ENCODE data around the gene AMDHD1. TPM values are rescaled to one million over a fixed set of nuclear protein-coding genes. Genes with fewer than 3 reads are reported as not detected.

Gene AMDHD1
- total and polyA plus RNA-seq, 10 of the 15 experiments (the other 5 are each of a cell fraction or from before 2014, with no cell fraction given) = 0.04 to 0.28 (median 0.13) TPM; not detected in 4

DNA sequence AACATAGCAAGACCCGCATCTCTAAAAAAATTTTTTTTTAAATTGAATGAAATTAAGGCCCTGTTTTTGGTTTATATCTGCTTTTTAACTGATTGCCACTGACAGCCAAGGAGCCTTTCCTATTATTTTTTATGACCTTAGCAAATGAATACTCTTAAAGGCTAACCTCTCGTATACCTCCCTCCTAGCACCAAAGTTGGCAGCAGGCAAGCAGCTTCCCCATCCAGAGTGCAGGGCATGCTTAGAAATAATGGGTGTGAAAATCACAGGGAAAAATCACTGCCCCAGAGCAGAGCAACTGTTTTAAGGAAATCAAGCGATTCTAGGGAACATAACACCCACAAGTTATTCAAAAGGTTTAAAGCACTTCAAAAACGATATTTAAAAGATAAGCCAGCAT lies 32.4 kb downstream of the AMDHD1 start:
- no peaks in the 10 kb centered on the region for H3K4me1 ChIP-seq (ENCODE audit: control insufficient read depth, insufficient read depth, low read length)
- H3K36me3 ChIP-seq (ENCODE audit: control insufficient read depth in 2 of 2, insufficient read depth in 2 of 2, low read length in 1 of 2) = no peaks in the 10 kb centered on the region
- RAD21 ChIA-PET (ENCODE audit: unreplicated experiment) = no interaction called here
- H3K79me2 ChIP-seq (ENCODE audit: control insufficient read depth, insufficient read depth, low read length) = no peaks in the 10 kb centered on the region
- SMC1A ChIA-PET (ENCODE audit: uncharacterized antibody, unreplicated experiment) = no interaction called here
- no peak for FAIRE-seq
- no TSS peak for BruUV-seq (replicated peaks)
- H2AFZ ChIP-seq (ENCODE audit: control insufficient read depth, low read depth, low read length) = no peak overlapping the region
- H3K27ac ChIP-seq (ENCODE audit: control insufficient read depth, insufficient read depth) = no peak overlapping the region
- no peaks in the 10 kb centered on the region for H4K20me1 ChIP-seq (ENCODE audit: control insufficient read depth, insufficient read depth)
- no peak overlapping the region for H3K4me2 ChIP-seq (ENCODE audit: control insufficient read depth, insufficient read depth)
- intact Hi-C loops (cut with micrococcal nuclease; ENCODE audit: unreplicated experiment) (no loop called here), in situ Hi-C loops (cut with MboI) (no loop called here)
- no peak overlapping the region for H3K4me3 ChIP-seq
- TF ChIP-seq IKZF1 (conservative IDR thresholded peaks at IDR 0.05) (no peak), EP300 (IDR thresholded peaks at IDR 0.05; ENCODE audit: borderline replicate concordance in 1 of 2, control insufficient read depth in 1 of 2, low read depth in 2 of 2, low read length in 2 of 2) (no peak), RFX5 (IDR thresholded peaks at IDR 0.05; ENCODE audit: low read depth, low read length) (no peak), PAX5 (IDR thresholded peaks at IDR 0.05; ENCODE audit: borderline replicate concordance, low read depth, low read length) (no peak), POLR2AphosphoS5 (IDR thresholded peaks at IDR 0.05; ENCODE audit: low read length) (no peak), WRNIP1 (IDR thresholded peaks at IDR 0.05; ENCODE audit: borderline replicate concordance, low read depth, low read length) (no peak), EGR1 (IDR thresholded peaks at IDR 0.05; ENCODE audit: borderline replicate concordance in 1 of 2, low read depth in 2 of 2, low read length in 2 of 2) (no peak)
- TF ChIP-seq, protein P1, sequence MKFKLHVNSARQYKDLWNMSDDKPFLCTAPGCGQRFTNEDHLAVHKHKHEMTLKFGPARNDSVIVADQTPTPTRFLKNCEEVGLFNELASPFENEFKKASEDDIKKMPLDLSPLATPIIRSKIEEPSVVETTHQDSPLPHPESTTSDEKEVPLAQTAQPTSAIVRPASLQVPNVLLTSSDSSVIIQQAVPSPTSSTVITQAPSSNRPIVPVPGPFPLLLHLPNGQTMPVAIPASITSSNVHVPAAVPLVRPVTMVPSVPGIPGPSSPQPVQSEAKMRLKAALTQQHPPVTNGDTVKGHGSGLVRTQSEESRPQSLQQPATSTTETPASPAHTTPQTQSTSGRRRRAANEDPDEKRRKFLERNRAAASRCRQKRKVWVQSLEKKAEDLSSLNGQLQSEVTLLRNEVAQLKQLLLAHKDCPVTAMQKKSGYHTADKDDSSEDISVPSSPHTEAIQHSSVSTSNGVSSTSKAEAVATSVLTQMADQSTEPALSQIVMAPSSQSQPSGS (IDR thresholded peaks at IDR 0.05; ENCODE audit: low read length) = no peak
- TF ChIP-seq, protein P2, sequence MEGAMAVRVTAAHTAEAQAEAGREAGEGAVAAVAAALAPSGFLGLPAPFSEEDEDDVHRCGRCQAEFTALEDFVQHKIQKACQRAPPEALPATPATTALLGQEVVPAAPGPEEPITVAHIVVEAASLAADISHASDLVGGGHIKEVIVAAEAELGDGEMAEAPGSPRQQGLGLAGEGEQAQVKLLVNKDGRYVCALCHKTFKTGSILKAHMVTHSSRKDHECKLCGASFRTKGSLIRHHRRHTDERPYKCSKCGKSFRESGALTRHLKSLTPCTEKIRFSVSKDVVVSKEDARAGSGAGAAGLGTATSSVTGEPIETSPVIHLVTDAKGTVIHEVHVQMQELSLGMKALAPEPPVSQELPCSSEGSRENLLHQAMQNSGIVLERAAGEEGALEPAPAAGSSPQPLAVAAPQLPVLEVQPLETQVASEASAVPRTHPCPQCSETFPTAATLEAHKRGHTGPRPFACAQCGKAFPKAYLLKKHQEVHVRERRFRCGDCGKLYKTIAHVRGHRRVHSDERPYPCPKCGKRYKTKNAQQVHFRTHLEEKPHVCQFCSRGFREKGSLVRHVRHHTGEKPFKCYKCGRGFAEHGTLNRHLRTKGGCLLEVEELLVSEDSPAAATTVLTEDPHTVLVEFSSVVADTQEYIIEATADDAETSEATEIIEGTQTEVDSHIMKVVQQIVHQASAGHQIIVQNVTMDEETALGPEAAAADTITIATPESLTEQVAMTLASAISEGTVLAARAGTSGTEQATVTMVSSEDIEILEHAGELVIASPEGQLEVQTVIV (IDR thresholded peaks at IDR 0.05; ENCODE audit: borderline replicate concordance, partially characterized antibody) = no peak
- TF ChIP-seq, protein P3, sequence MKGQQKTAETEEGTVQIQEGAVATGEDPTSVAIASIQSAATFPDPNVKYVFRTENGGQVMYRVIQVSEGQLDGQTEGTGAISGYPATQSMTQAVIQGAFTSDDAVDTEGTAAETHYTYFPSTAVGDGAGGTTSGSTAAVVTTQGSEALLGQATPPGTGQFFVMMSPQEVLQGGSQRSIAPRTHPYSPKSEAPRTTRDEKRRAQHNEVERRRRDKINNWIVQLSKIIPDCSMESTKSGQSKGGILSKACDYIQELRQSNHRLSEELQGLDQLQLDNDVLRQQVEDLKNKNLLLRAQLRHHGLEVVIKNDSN (IDR thresholded peaks at IDR 0.05; ENCODE audit: borderline replicate concordance, extremely low read length, insufficient read depth, low read depth, low read length) = no peak
- WGBS (ENCODE audit: insufficient coverage, insufficient replicate concordance, low lambda C conversion rate, missing lambda C conversion rate) = 37% methylated on average over 4 of the region's 4 CpGs
- POLR2A ChIA-PET = interaction anchor here (0.6 kb wide), 1 partner anchor 34 kb away, joined by 5 read pairs; no protein-coding TSS in a partner anchor
- no peak for ATAC-seq
- DNase-seq (ENCODE audit: low read depth, low spot score) = no peak
- CTCF ChIA-PET = no interaction called here
- H3K9me3 ChIP-seq (replicated peaks; ENCODE audit: control insufficient read depth, insufficient read depth, low read length) = no peaks in the 10 kb centered on the region
- H3K9ac ChIP-seq (ENCODE audit: control insufficient read depth, insufficient read depth, low read length) = no peak overlapping the region
- H3K27me3 ChIP-seq (replicated peaks in 1 of 2; ENCODE audit: control insufficient read depth in 2 of 2, insufficient read depth in 2 of 2, low read length in 1 of 2) = no peaks in the 10 kb centered on the region; a peak in 1 of 4 replicates

Data from GM12878 (cell line).